HepG2 (cell line): Measurements from ENCODE around the gene SERINC4. TPM values are rescaled to one million over a fixed set of nuclear protein-coding genes. Genes with fewer than 3 reads are reported as not detected.
A peak's percentile ranks its signal among the peaks of the same experiment; 100 is the strongest.
"Not testable (repeated sequence)": the region's sequence is repeated elsewhere in the genome, so short reads cannot be mapped to it uniquely, and the experiment has no call there.

Experiments used
- AKAP8 ChIP-seq: sonication (generic); formaldehyde crosslinking; IDR thresholded peaks from 2 replicates; pipeline ENCODE4 v1.5.1; 2020; ENCODE audit warnings: mild to moderate bottlenecking, missing genetic modification reagents
- ARNT2 ChIP-seq: sonication (generic); formaldehyde crosslinking; IDR thresholded peaks from 2 replicates; pipeline ENCODE4 v1.8.0; 2022; ENCODE audit warnings: mild to moderate bottlenecking, low read depth, missing genetic modification reagents, moderate library complexity
- ATF7-NPFF ChIP-seq: sonication (generic); formaldehyde crosslinking; IDR thresholded peaks from 2 replicates; pipeline ENCODE4 v1.8.1; 2023; ENCODE audit warnings: mild to moderate bottlenecking, low read depth, missing genetic modification reagents, moderate library complexity
- BORCS8-MEF2B ChIP-seq: sonication (generic); formaldehyde crosslinking; IDR thresholded peaks from 2 replicates; pipeline ENCODE4 v1.8.0; 2022; ENCODE audit warnings: mild to moderate bottlenecking, missing genetic modification reagents
- FOXC1 ChIP-seq: sonication (generic); formaldehyde crosslinking; IDR thresholded peaks from 2 replicates; pipeline ENCODE4 v1.8.0; 2022; ENCODE audit warnings: mild to moderate bottlenecking, missing genetic modification reagents, borderline replicate concordance
- MYC ChIP-seq: sonication (generic); formaldehyde crosslinking; IDR thresholded peaks from 2 replicates; pipeline ENCODE4 v1.9.0; 2021; ENCODE audit warnings: missing genetic modification reagents, borderline replicate concordance
- NONO ChIP-seq, 2 experiments: fragments of 450-650 bp in 1 of 2; sonication (generic) in 1 of 2; formaldehyde crosslinking in 1 of 2; IDR thresholded peaks in 1 of 2; conservative IDR thresholded peaks in 1 of 2; 2 replicates each; pipeline versions ENCODE4 v1.6.1 to v1.8.0; 2017 to 2022; ENCODE audit warnings: mild to moderate bottlenecking in 1 of 2, missing genetic modification reagents in 1 of 2, moderate library complexity in 1 of 2
- PHF20 ChIP-seq: sonication (generic); formaldehyde crosslinking; IDR thresholded peaks from 2 replicates; pipeline ENCODE4 v1.5.0; 2020; ENCODE audit warnings: mild to moderate bottlenecking, missing genetic modification reagents
- SOX13 ChIP-seq, 3 experiments: fragments of 450-650 bp in 1 of 3; sonication (generic) in 1 of 3; formaldehyde crosslinking in 1 of 3; IDR thresholded peaks in 2 of 3; conservative IDR thresholded peaks in 1 of 3; 2 replicates each; pipeline versions ENCODE4 v1.5.0 to v1.6.1; 2016 to 2020; ENCODE audit warnings: antibody characterized with exemption in 1 of 3, mild to moderate bottlenecking in 1 of 3, missing compliant biosample characterization in 1 of 3, missing genetic modification reagents in 1 of 3, moderate library complexity in 1 of 3
- SP1 ChIP-seq, 2 experiments: fragments of 450-650 bp in 1 of 2; sonication (generic) in 1 of 2; formaldehyde crosslinking in 1 of 2; IDR thresholded peaks; 2 replicates each; pipeline versions ENCODE4 v1.4.0 to v1.6.1; 2016 to 2020; ENCODE audit warnings: missing genetic modification reagents in 1 of 2
- UBTF ChIP-seq: sonication (generic); formaldehyde crosslinking; IDR thresholded peaks from 2 replicates; pipeline ENCODE4 v1.4.0; 2020; ENCODE audit warnings: mild to moderate bottlenecking, missing genetic modification reagents
- ZBTB20 ChIP-seq: sonication (generic); formaldehyde crosslinking; IDR thresholded peaks from 2 replicates; pipeline ENCODE4 v1.8.1; 2023; ENCODE audit warnings: missing genetic modification reagents, low read depth, mild to moderate bottlenecking, borderline replicate concordance
- ZFP90 ChIP-seq: sonication (generic); formaldehyde crosslinking; IDR thresholded peaks from 2 replicates; pipeline ENCODE4 v1.8.0; 2022; ENCODE audit warnings: missing genetic modification reagents, mild to moderate bottlenecking, inconsistent platforms, borderline replicate concordance
- ZNF224 ChIP-seq: sonication (generic); formaldehyde crosslinking; IDR thresholded peaks from 2 replicates; pipeline ENCODE4 v1.5.0; 2020; ENCODE audit warnings: mild to moderate bottlenecking, missing genetic modification reagents
- ZNF280B ChIP-seq: sonication (generic); formaldehyde crosslinking; IDR thresholded peaks from 2 replicates; pipeline ENCODE4 v1.5.0; 2020; ENCODE audit warnings: missing genetic modification reagents, mild to moderate bottlenecking, borderline replicate concordance
- ZNF331 ChIP-seq: sonication (generic); formaldehyde crosslinking; IDR thresholded peaks from 2 replicates; pipeline ENCODE4 v1.4.0; 2020; ENCODE audit warnings: missing genetic modification reagents
- ZNF414 ChIP-seq: sonication (generic); formaldehyde crosslinking; IDR thresholded peaks from 2 replicates; pipeline ENCODE4 v1.5.0; 2020; ENCODE audit warnings: missing genetic modification reagents
- ZNF441 ChIP-seq: sonication (generic); formaldehyde crosslinking; IDR thresholded peaks from 2 replicates; pipeline ENCODE4 v1.7.0; 2021; ENCODE audit warnings: missing genetic modification reagents, borderline replicate concordance
- ZNF468 ChIP-seq: sonication (generic); formaldehyde crosslinking; IDR thresholded peaks from 2 replicates; pipeline ENCODE4 v1.8.0; 2022; ENCODE audit warnings: mild to moderate bottlenecking, moderate library complexity, missing genetic modification reagents
- ZNF724P ChIP-seq: sonication (generic); formaldehyde crosslinking; IDR thresholded peaks from 2 replicates; pipeline ENCODE4 v1.8.0; 2022; ENCODE audit warnings: missing genetic modification reagents, borderline replicate concordance
- polyA plus RNA-seq, 8 experiments: library from polyadenylated mRNA; depleted of rRNA in 3 of 8; stranded (reverse) in 7 of 8; unstranded in 1 of 8; fragments of >200 nt; fragmentation: Illumina TruSeq in 4 of 8; extraction: Trizol in 4 of 8; gene quantifications; 2 replicates each; pipeline versions ENCODE4 v1.2.1 to v1.2.3, GENCODE V29; 2011 to 2016; ENCODE audit warnings: low read depth in 4 of 8, missing spikeins in 1 of 8, mixed read lengths in 1 of 8; ENCODE audit not compliant: insufficient read depth in 1 of 8
- total RNA-seq, 5 experiments: library from RNA; depleted of rRNA; stranded (reverse); fragments of >200 nt; fragmentation: Illumina TruSeq; extraction: Trizol; gene quantifications; 2 replicates each; pipeline ENCODE4 v1.2.3, GENCODE V29; 2016; ENCODE audit warnings: low read depth in 1 of 5
- TF ChIP-seq, protein P1 (sequence below): sonication (generic); formaldehyde crosslinking; IDR thresholded peaks from 2 replicates; pipeline ENCODE4 v1.8.1; 2023; ENCODE audit warnings: mild to moderate bottlenecking, inconsistent platforms, moderate library complexity, missing genetic modification reagents, borderline replicate concordance

SERINC4 gene
- total and polyA plus RNA-seq, 2 of the 13 experiments (the other 11 are each of a cell fraction or from before 2014, with no cell fraction given) = not detected

DNA sequence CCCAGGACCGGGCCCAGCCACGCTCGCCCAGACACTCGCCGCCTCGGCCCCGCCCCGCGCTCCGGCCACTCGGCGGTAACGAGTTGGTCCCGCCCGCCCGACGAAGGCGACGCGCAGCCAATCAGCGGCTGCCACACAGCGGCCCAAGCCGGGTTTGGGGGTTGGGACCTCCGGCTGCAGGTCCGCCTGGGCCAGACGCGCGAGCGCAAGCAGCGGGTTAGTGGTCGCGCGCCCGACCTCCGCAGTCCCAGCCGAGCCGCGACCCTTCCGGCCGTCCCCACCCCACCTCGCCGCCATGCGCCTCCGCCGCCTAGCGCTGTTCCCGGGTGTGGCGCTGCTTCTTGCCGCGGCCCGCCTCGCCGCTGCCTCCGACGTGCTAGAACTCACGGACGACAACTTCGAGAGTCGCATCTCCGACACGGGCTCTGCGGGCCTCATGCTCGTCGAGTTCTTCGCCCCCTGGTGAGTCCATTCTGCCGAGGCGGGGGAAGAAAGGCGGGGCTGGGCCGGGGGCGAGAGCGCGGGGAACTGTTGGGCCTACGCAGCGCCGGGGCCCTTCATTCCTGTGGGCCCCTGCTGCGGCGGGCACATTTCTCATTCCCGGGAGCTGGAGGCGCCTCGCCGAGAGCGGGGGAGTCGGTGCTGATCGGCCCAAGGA lies 53.6 kb downstream of the SERINC4 start, which contains the start of gene PDIA3 (continued):
- TF ChIP-seq ZFP90 (CRISPR knock-in tag) (peak; percentile 79; the same call in 1 of the 2 replicates), ZNF331 (peak; percentile 51; the same call in 1 of the 2 replicates), SP1 (CRISPR knock-in tag; IDR thresholded peaks at IDR 0.05) (peak; percentile 63), ZNF224 (CRISPR knock-in tag) (0 out of 2 replicates have a peak, but pooled peaks have one; percentile 60), FOXC1 (CRISPR knock-in tag) (0 out of 2 replicates have a peak, but pooled peaks have one; percentile 32), ARNT2 (peak; percentile 84), ATF7-NPFF (peak; percentile 95), ZNF414 (CRISPR knock-in tag) (peak; percentile 50; the same call in 1 of the 2 replicates), AKAP8 (CRISPR knock-in tag) (peak; percentile 70), BORCS8-MEF2B (peak; percentile 94), MYC (peak; percentile 94), UBTF (CRISPR knock-in tag) (peak; percentile 94; the same call in 1 of the 2 replicates), ZNF280B (0 out of 2 replicates have a peak, but pooled peaks have one; percentile 41), ZNF468 (peak; percentile 41; the same call in 1 of the 2 replicates), SOX13 (CRISPR knock-in tag; conservative IDR thresholded peaks at IDR 0.05 in 1 of 2, IDR thresholded peaks at IDR 0.05 in 1 of 2) (peak in 1 of 2 experiments; percentile 24; a peak in 1 of 4 replicates), ZNF441 (peak; percentile 57; the same call in 1 of the 2 replicates), ZBTB20 (CRISPR knock-in tag) (0 out of 2 replicates have a peak, but pooled peaks have one; percentile 3), ZNF724P (peak; percentile 68; the same call in 1 of the 2 replicates), PHF20 (CRISPR knock-in tag) (peak; percentile 63; the same call in 1 of the 2 replicates), NONO (CRISPR knock-in tag; conservative IDR thresholded peaks at IDR 0.05) (peak; percentile 94)
- TF ChIP-seq SP1, SOX13, NONO (IDR thresholded peaks at IDR 0.05): not testable (repeated sequence)
- TF ChIP-seq, protein P1, sequence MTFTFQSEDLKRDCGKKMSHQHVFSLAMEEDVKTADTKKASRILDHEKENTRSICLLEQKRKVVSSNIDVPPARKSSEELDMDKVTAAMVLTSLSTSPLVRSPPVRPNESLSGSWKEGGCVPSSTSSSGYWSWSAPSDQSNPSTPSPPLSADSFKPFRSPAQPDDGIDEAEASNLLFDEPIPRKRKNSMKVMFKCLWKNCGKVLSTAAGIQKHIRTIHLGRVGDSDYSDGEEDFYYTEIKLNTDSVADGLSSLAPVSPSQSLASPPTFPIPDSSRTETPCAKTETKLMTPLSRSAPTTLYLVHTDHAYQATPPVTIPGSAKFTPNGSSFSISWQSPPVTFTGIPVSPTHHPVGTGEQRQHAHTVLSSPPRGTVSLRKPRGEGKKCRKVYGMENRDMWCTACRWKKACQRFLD = peak; percentile 91
